IMR-90 (cell line): ENCODE measurements around the gene F12. TPM values are rescaled to one million over a fixed set of nuclear protein-coding genes. Genes with fewer than 3 reads are reported as not detected.

ENCODE experiments used
- ATAC-seq: fragments of 200-7000 bp; cut with Tn5 transposase; 2 replicates; pipeline ENCODE4 v1.9.1; 2020; ENCODE audit warnings: low read depth, mild to moderate bottlenecking, moderate library complexity
- BruUV-seq: library from RNA; stranded (reverse); fragments of 400-500 nt; replicated peaks from 2 replicates; lab custom pipeline; 2021; lab: Mats Ljungman, UMichigan
- CTCF ChIA-PET: fragments of 300-600 bp; formaldehyde crosslinking; extraction: SDS; loops from one replicate; lab custom pipeline; 2021; ENCODE audit warnings: antibody characterized with exemption; lab: Yijun Ruan, JAX
- POLR2A ChIA-PET: fragments of 300-600 bp; sonication (Branson Sonifier 250); formaldehyde crosslinking; loops from one replicate; lab custom pipeline; 2022; ENCODE audit warnings: antibody characterized with exemption; ENCODE audit not compliant: unreplicated experiment; lab: Charles Lee
- DNase-seq: peaks from one replicate; pipeline ENCODE4 v3.0.0; 2013
- H2AFZ ChIP-seq: replicated peaks from 2 replicates; pipeline ENCODE3; 2013; ENCODE audit warnings: low read length, mild to moderate bottlenecking; ENCODE audit not compliant: poor library complexity
- H2AK5ac ChIP-seq: 2 replicates; pipeline ENCODE4 v1.6.1; 2013; ENCODE audit warnings: low read depth, low read length, inconsistent platforms
- H2AK9ac ChIP-seq: replicated peaks from 2 replicates; pipeline ENCODE3; 2013; ENCODE audit warnings: mild to moderate bottlenecking, low read depth, low read length, moderate library complexity; ENCODE audit not compliant: poor library complexity
- H2BK120ac ChIP-seq: 2 replicates; pipeline ENCODE4 v1.6.1; 2013; ENCODE audit warnings: low read depth, low read length, inconsistent platforms
- H2BK15ac ChIP-seq: 3 replicates; pipeline ENCODE4 v1.6.1; 2013; ENCODE audit warnings: low read depth, low read length, inconsistent platforms
- H2BK20ac ChIP-seq: 2 replicates; pipeline ENCODE4 v1.6.1; 2013; ENCODE audit warnings: low read depth, mild to moderate bottlenecking, inconsistent platforms, low read length, moderate library complexity
- H2BK5ac ChIP-seq: 2 replicates; pipeline ENCODE4 v1.6.1; 2013; ENCODE audit warnings: mild to moderate bottlenecking, low read depth, low read length, inconsistent platforms; ENCODE audit not compliant: poor library complexity, severe bottlenecking
- H3K14ac ChIP-seq: replicated peaks from 2 replicates; pipeline ENCODE4 v1.6.1; 2013; ENCODE audit warnings: low read depth, low read length, inconsistent platforms
- H3K18ac ChIP-seq: 2 replicates; pipeline ENCODE4 v1.6.1; 2013; ENCODE audit warnings: low read depth, low read length, control low read depth
- H3K23ac ChIP-seq: 2 replicates; pipeline ENCODE4 v1.6.1; 2013; ENCODE audit warnings: low read depth, low read length, inconsistent platforms
- H3K27ac ChIP-seq: 2 replicates; pipeline ENCODE4 v1.5.1; 2013; ENCODE audit warnings: mild to moderate bottlenecking, control low read depth, low read length; ENCODE audit not compliant: insufficient read depth
- H3K27me3 ChIP-seq: 2 replicates; pipeline ENCODE4 v1.6.1; 2013; ENCODE audit warnings: low read length; ENCODE audit not compliant: control insufficient read depth, insufficient read depth
- H3K36me3 ChIP-seq: 2 replicates; pipeline ENCODE4 v1.6.1; 2013; ENCODE audit warnings: low read length, mixed read lengths; ENCODE audit not compliant: control insufficient read depth, insufficient read depth
- H3K4ac ChIP-seq: 2 replicates; pipeline ENCODE4 v1.6.1; 2013; ENCODE audit warnings: low read depth, low read length, inconsistent platforms
- H3K4me1 ChIP-seq: 2 replicates; pipeline ENCODE4 v1.6.1; 2013; ENCODE audit warnings: low read length, mixed read lengths; ENCODE audit not compliant: control insufficient read depth, insufficient read depth
- H3K4me2 ChIP-seq: 2 replicates; pipeline ENCODE4 v1.6.1; 2013; ENCODE audit warnings: low read depth, mild to moderate bottlenecking, control low read depth, low read length, moderate library complexity
- H3K4me3 ChIP-seq: 2 replicates; pipeline ENCODE4 v1.5.1; 2013; ENCODE audit warnings: low read depth, mild to moderate bottlenecking, control low read depth, low read length, moderate library complexity; ENCODE audit not compliant: insufficient read depth
- H3K56ac ChIP-seq: 2 replicates; pipeline ENCODE4 v1.6.1; 2013; ENCODE audit warnings: low read length, inconsistent platforms; ENCODE audit not compliant: insufficient read depth; ENCODE audit errors: extremely low read depth
- H3K79me1 ChIP-seq, 2 experiments: 2 replicates each; pipeline ENCODE4 v1.6.1; 2013; ENCODE audit warnings: low read length in 2 of 2, inconsistent platforms in 1 of 2, low read depth in 1 of 2
- H3K9ac ChIP-seq: 2 replicates; pipeline ENCODE4 v1.6.1; 2013; ENCODE audit warnings: low read depth, low read length, control low read depth
- H3K9me1 ChIP-seq: 2 replicates; pipeline ENCODE4 v1.6.1; 2013; ENCODE audit warnings: low read length, inconsistent platforms; ENCODE audit not compliant: insufficient read depth
- H3K9me3 ChIP-seq: 2 replicates; pipeline ENCODE4 v1.6.1; 2013; ENCODE audit warnings: low read length; ENCODE audit not compliant: control insufficient read depth, insufficient read depth
- H4K20me1 ChIP-seq: 2 replicates; pipeline ENCODE4 v1.6.1; 2013; ENCODE audit warnings: low read length, inconsistent platforms; ENCODE audit not compliant: insufficient read depth
- H4K5ac ChIP-seq: 2 replicates; pipeline ENCODE4 v1.6.1; 2013; ENCODE audit warnings: mild to moderate bottlenecking, low read depth, low read length, control low read depth
- H4K8ac ChIP-seq, 2 experiments: 2 replicates each; pipeline ENCODE4 v1.6.1; 2013; ENCODE audit warnings: low read depth in 2 of 2, low read length in 2 of 2, control low read depth in 1 of 2, inconsistent platforms in 1 of 2
- H4K91ac ChIP-seq: 2 replicates; pipeline ENCODE4 v1.6.1; 2013; ENCODE audit warnings: low read depth, low read length, inconsistent platforms; ENCODE audit not compliant: insufficient read depth
- BHLHE40 ChIP-seq: fragments of 150-350 bp; IDR thresholded peaks from 2 replicates; pipeline ENCODE4 v1.6.1; 2016; ENCODE audit warnings: mild to moderate bottlenecking, low read depth, low read length
- CEBPB ChIP-seq: IDR thresholded peaks from 2 replicates; pipeline ENCODE4 v1.6.1; 2012; ENCODE audit warnings: low read depth, low read length, improper control_type of control experiment
- CHD1 ChIP-seq: IDR thresholded peaks from 2 replicates; pipeline ENCODE4 v1.6.1; 2012; ENCODE audit warnings: low read depth, low read length, improper control_type of control experiment
- FOS ChIP-seq: fragments of 150-350 bp; IDR thresholded peaks from 2 replicates; pipeline ENCODE4 v1.6.1; 2016; ENCODE audit warnings: low read depth, low read length
- MAFK ChIP-seq: IDR thresholded peaks from 2 replicates; pipeline ENCODE4 v1.6.1; 2012; ENCODE audit warnings: low read depth, low read length, improper control_type of control experiment
- MAZ ChIP-seq: IDR thresholded peaks from 2 replicates; pipeline ENCODE4 v1.6.1; 2012; ENCODE audit warnings: low read depth, mild to moderate bottlenecking, low read length, improper control_type of control experiment, moderate library complexity, borderline replicate concordance
- MXI1 ChIP-seq: IDR thresholded peaks from 2 replicates; pipeline ENCODE4 v1.6.1; 2012; ENCODE audit warnings: low read depth, mild to moderate bottlenecking, low read length, moderate library complexity, borderline replicate concordance
- NFE2L2 ChIP-seq: fragments of 150-350 bp; IDR thresholded peaks from 2 replicates; pipeline ENCODE4 v1.6.1; 2016; ENCODE audit warnings: low read depth, mild to moderate bottlenecking, low read length
- POLR2A ChIP-seq: IDR thresholded peaks from 2 replicates; pipeline ENCODE4 v1.6.1; 2012; ENCODE audit warnings: mild to moderate bottlenecking, low read depth, low read length
- RAD21 ChIP-seq: IDR thresholded peaks from 2 replicates; pipeline ENCODE4 v1.6.1; 2012; ENCODE audit warnings: low read length, improper control_type of control experiment
- RCOR1 ChIP-seq: IDR thresholded peaks from 2 replicates; pipeline ENCODE4 v1.6.1; 2012; ENCODE audit warnings: mild to moderate bottlenecking, low read length, improper control_type of control experiment; ENCODE audit not compliant: insufficient replicate concordance
- RFX5 ChIP-seq: IDR thresholded peaks from 2 replicates; pipeline ENCODE4 v1.8.0; 2012; ENCODE audit warnings: low read depth, mild to moderate bottlenecking, low read length, moderate library complexity
- SMC3 ChIP-seq: fragments of 150-350 bp; IDR thresholded peaks from 2 replicates; pipeline ENCODE4 v1.6.1; 2016; ENCODE audit warnings: low read depth, mild to moderate bottlenecking, antibody characterized with exemption, low read length, moderate library complexity
- USF2 ChIP-seq: fragments of 150-350 bp; IDR thresholded peaks from 2 replicates; pipeline ENCODE4 v1.6.1; 2017; ENCODE audit warnings: mild to moderate bottlenecking, antibody characterized with exemption, low read length, low read depth
- WGBS, 2 experiments: methylation state at CpG; one replicate each; pipeline versions ENCODE4 v1.1.5 to v1.1.7; 2013; ENCODE audit warnings: missing lambda C conversion rate in 2 of 2; ENCODE audit not compliant: insufficient read length in 1 of 2; ENCODE audit errors: extremely low coverage in 2 of 2; 5-methylcytosine and 5-hydroxymethylcytosine counted together
- dilution Hi-C: fragments of 300-500 bp; cut with HindIII; formaldehyde crosslinking; loops from one replicate; pipeline ENCODE4 v1.14.3; 2018; ENCODE audit warnings: low sequenced_read_pairs; ENCODE audit not compliant: unreplicated experiment
- in situ Hi-C: fragments of 300-500 bp; cut with MboI; formaldehyde crosslinking; loops from 3 replicates; pipeline ENCODE4 v1.14.3; 2019; ENCODE audit warnings: low sequenced_read_pairs, inconsistent platforms, mixed read lengths
- intact Hi-C: fragments of 100-400 bp; cut with micrococcal nuclease; formaldehyde crosslinking; loops from 2 replicates; pipeline ENCODE4 v1.10.0; 2022
- polyA plus RNA-seq, 3 experiments: library from polyadenylated mRNA; depleted of rRNA; stranded (reverse); fragments of >200 nt; gene quantifications; 2 replicates each; pipeline ENCODE4 v1.2.3, GENCODE V29; 2012; ENCODE audit warnings: low replicate concordance in 1 of 3
- total RNA-seq: library from RNA; depleted of rRNA; stranded (reverse); fragments of >200 nt; gene quantifications from 2 replicates; pipeline ENCODE4 v1.2.3, GENCODE V29; 2012
- TF ChIP-seq, protein P1 (sequence below): fragments of 150-350 bp; IDR thresholded peaks from 2 replicates; pipeline ENCODE4 v1.6.1; 2016; ENCODE audit warnings: low read depth, mild to moderate bottlenecking, low read length, moderate library complexity, borderline replicate concordance

F12 gene
- total and polyA plus RNA-seq, 2 of the 4 experiments (the other 2 are of a cell fraction) = 0.36 to 1.2 TPM

GRCh38 chr5:177357459-177358351, 51.7 kb downstream of the F12 start, which contains the start of gene RGS14:
TSS of gene RGS14 (plus strand) at chr5:177357924. CDS start at chr5:177358025, 101 bp downstream.
- H3K4me2 ChIP-seq = no peak within 1 kb of the TSS
- no peak within 1 kb of the TSS for H2BK120ac ChIP-seq
- H3K18ac ChIP-seq = no peak within 1 kb of the TSS
- no peak within 1 kb of the TSS for H2AK9ac ChIP-seq
- no peaks in the 10 kb centered on the region for H4K20me1 ChIP-seq
- no peak within 1 kb of the TSS for H2AK5ac ChIP-seq
- no peak within 1 kb of the TSS for H2BK20ac ChIP-seq
- H3K9me3 ChIP-seq = peaks cover 2% of the 10 kb centered on the region; the same call in 1 of the 2 replicates
- no peaks in the 10 kb centered on the region for H3K79me1 ChIP-seq
- no TSS peak for BruUV-seq
- H2BK5ac ChIP-seq = no peak within 1 kb of the TSS
- in situ Hi-C loops (no loop called here), intact Hi-C loops (no loop called here), dilution Hi-C loops (no loop called here)
- H3K36me3 ChIP-seq = no peaks in the 10 kb centered on the region
- peak within 1 kb of the TSS; percentile 58 for H2AFZ ChIP-seq
- H3K14ac ChIP-seq = no peak within 1 kb of the TSS
- H3K4me3 ChIP-seq = no peak within 1 kb of the TSS
- H3K27me3 ChIP-seq = peaks cover 26% of the 10 kb centered on the region
- WGBS, 2 experiments = 54% methylated on average over 21 of the region's 37 CpGs; no CpG with 5 or more reads in 1 of the 2 experiments
- no peaks in the 10 kb centered on the region for H3K9me1 ChIP-seq
- no peak within 1 kb of the TSS for H3K23ac ChIP-seq
- H3K27ac ChIP-seq = no peak within 1 kb of the TSS
- H4K5ac ChIP-seq = no peak within 1 kb of the TSS
- H2BK15ac ChIP-seq = no peak within 1 kb of the TSS
- H3K4ac ChIP-seq = no peak within 1 kb of the TSS
- peak; percentile 47 for DNase-seq
- H4K91ac ChIP-seq = no peak within 1 kb of the TSS
- H4K8ac ChIP-seq = no peak within 1 kb of the TSS
- ATAC-seq = no peak
- CTCF ChIA-PET = interaction anchor here (1.5 to 1.6 kb wide), 2 partner anchors 11 to 13 kb away, joined by 3 to 4 read pairs; no protein-coding TSS in a partner anchor
- no peak within 1 kb of the TSS for H3K9ac ChIP-seq
- H3K4me1 ChIP-seq = no peaks in the 10 kb centered on the region
- POLR2A ChIA-PET = no interaction called here
- H3K56ac ChIP-seq = no peak within 1 kb of the TSS
- TF ChIP-seq MXI1 (no peak), RCOR1 (no peak), SMC3 (no peak), FOS (no peak), MAFK (no peak), NFE2L2 (no peak), MAZ (no peak), USF2 (no peak), POLR2A (no peak), BHLHE40 (no peak), CHD1 (no peak), RFX5 (no peak), CEBPB (no peak), RAD21 (no peak)
- TF ChIP-seq, protein P1, sequence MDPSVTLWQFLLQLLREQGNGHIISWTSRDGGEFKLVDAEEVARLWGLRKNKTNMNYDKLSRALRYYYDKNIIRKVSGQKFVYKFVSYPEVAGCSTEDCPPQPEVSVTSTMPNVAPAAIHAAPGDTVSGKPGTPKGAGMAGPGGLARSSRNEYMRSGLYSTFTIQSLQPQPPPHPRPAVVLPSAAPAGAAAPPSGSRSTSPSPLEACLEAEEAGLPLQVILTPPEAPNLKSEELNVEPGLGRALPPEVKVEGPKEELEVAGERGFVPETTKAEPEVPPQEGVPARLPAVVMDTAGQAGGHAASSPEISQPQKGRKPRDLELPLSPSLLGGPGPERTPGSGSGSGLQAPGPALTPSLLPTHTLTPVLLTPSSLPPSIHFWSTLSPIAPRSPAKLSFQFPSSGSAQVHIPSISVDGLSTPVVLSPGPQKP = no peak
